Endothelial cell of umbilical vein (primary cell): Measurements from ENCODE around the gene ELMO2. TPM values are rescaled to one million over a fixed set of nuclear protein-coding genes. Genes with fewer than 3 reads are reported as not detected.

Experiments used
- BruUV-seq: library from RNA; stranded (reverse); fragments of 400-500 nt; replicated peaks from 2 replicates; lab custom pipeline; 2021; lab: Mats Ljungman, UMichigan
- CTCF ChIA-PET: fragments of 300-600, 350-600 bp; sonication (Branson Sonifier 250); formaldehyde crosslinking; loops from one replicate; lab custom pipeline; 2021; ENCODE audit warnings: antibody characterized with exemption, inconsistent platforms; lab: Charles Lee
- POLR2A ChIA-PET: fragments of 300-600, 350-600 bp; sonication (Branson Sonifier 250); formaldehyde crosslinking; loops from one replicate; lab custom pipeline; 2021; ENCODE audit warnings: antibody characterized with exemption, inconsistent platforms; lab: Charles Lee
- DNase-seq: peaks from one replicate; pipeline ENCODE4 v3.0.0-alpha.2; 2011; ENCODE audit warnings: low read depth, low spot score
- FAIRE-seq: peaks from 2 replicates; lab custom pipeline; 2011; peaks lifted over from hg19 to GRCh38; lab: Jason Lieb, UNC
- H2AFZ ChIP-seq: 2 replicates; pipeline ENCODE4 v1.6.0; 2012; ENCODE audit warnings: low read depth, low read length, control low read depth, inconsistent platforms
- H3K27ac ChIP-seq: 2 replicates; pipeline ENCODE4 v1.5.1; 2011; ENCODE audit warnings: low read depth, mild to moderate bottlenecking, control low read depth, low read length, moderate library complexity; ENCODE audit not compliant: insufficient read depth
- H3K27me3 ChIP-seq, 2 experiments: 2 replicates each; pipeline versions ENCODE4 v1.6.0 to v1.6.1; 2011; ENCODE audit warnings: low read length in 2 of 2, mixed read lengths in 1 of 2; ENCODE audit not compliant: control insufficient read depth in 2 of 2, insufficient read depth in 2 of 2
- H3K36me3 ChIP-seq, 2 experiments: 2 replicates in 1 of 2; 3 replicates in 1 of 2; pipeline ENCODE4 v1.5.1; 2011; ENCODE audit warnings: low read length in 2 of 2, mild to moderate bottlenecking in 1 of 2, moderate library complexity in 1 of 2; ENCODE audit not compliant: control insufficient read depth in 2 of 2, insufficient read depth in 2 of 2; ENCODE audit errors: extremely low read depth in 1 of 2
- H3K4me1 ChIP-seq: 3 replicates; pipeline ENCODE4 v1.5.1; 2011; ENCODE audit warnings: mild to moderate bottlenecking, low read length; ENCODE audit not compliant: control insufficient read depth, insufficient read depth; ENCODE audit errors: extremely low read depth
- H3K4me2 ChIP-seq: 2 replicates; pipeline ENCODE4 v1.6.1; 2011; ENCODE audit warnings: low read length, control low read depth, mixed read lengths; ENCODE audit not compliant: insufficient read depth
- H3K4me3 ChIP-seq, 3 experiments: fragments of 200-600 bp in 1 of 3; sonication (generic), shearing (Covaris generic) in 1 of 3; replicated peaks in 1 of 3; 2 replicates each; pipeline ENCODE4 v1.5.1; 2011 to 2016; ENCODE audit warnings: control low read depth in 3 of 3, low read length in 3 of 3, mild to moderate bottlenecking in 2 of 3, inconsistent platforms in 1 of 3, low read depth in 1 of 3, moderate library complexity in 1 of 3; ENCODE audit not compliant: insufficient read depth in 1 of 3
- H3K79me2 ChIP-seq: 2 replicates; pipeline ENCODE4 v1.6.0; 2012; ENCODE audit warnings: low read length, inconsistent platforms; ENCODE audit not compliant: control insufficient read depth, insufficient read depth
- H3K9ac ChIP-seq: replicated peaks from 2 replicates; pipeline ENCODE3; 2011; ENCODE audit warnings: low read length, control low read depth; ENCODE audit not compliant: insufficient read depth; ENCODE audit errors: extremely low read depth
- H3K9me1 ChIP-seq: replicated peaks from 3 replicates; pipeline ENCODE4 v1.6.0; 2011; ENCODE audit warnings: mild to moderate bottlenecking, low read length; ENCODE audit not compliant: control insufficient read depth, insufficient read depth; ENCODE audit errors: extremely low read depth
- H3K9me3 ChIP-seq: replicated peaks from 2 replicates; pipeline ENCODE4 v1.5.1; 2012; ENCODE audit warnings: low read length, inconsistent platforms; ENCODE audit not compliant: control insufficient read depth, insufficient read depth
- H4K20me1 ChIP-seq: replicated peaks from 2 replicates; pipeline ENCODE3; 2011; ENCODE audit warnings: mild to moderate bottlenecking, low read length; ENCODE audit not compliant: control insufficient read depth, insufficient read depth; ENCODE audit errors: extremely low read depth
- FOS ChIP-seq: IDR thresholded peaks from 2 replicates; pipeline ENCODE4 v1.6.1; 2011; ENCODE audit warnings: mild to moderate bottlenecking, low read length, moderate library complexity, borderline replicate concordance; ENCODE audit not compliant: insufficient read depth
- JUN ChIP-seq: IDR thresholded peaks from 2 replicates; pipeline ENCODE4 v1.6.1; 2011; ENCODE audit warnings: borderline replicate concordance, low read depth; ENCODE audit not compliant: insufficient read length, insufficient read depth
- POLR2AphosphoS5 ChIP-seq: IDR thresholded peaks from 2 replicates; pipeline ENCODE4 v1.6.1; 2012; ENCODE audit warnings: low read depth, mild to moderate bottlenecking, control low read depth, low read length, moderate library complexity; ENCODE audit not compliant: insufficient read depth
- dilution Hi-C: fragments of 300-500 bp; cut with MboI; formaldehyde crosslinking; loops from one replicate; pipeline ENCODE4 v1.15.0; 2019; ENCODE audit warnings: low sequenced_read_pairs; ENCODE audit not compliant: extremely low pct_ligation_motif_present
- intact Hi-C: fragments of 100-400 bp; cut with micrococcal nuclease; formaldehyde crosslinking; loops from one replicate; pipeline ENCODE4 v1.10.0; 2022
- polyA plus RNA-seq, 4 experiments: library from polyadenylated mRNA; depleted of rRNA in 3 of 4; stranded (reverse) in 3 of 4; unstranded in 1 of 4; fragments of >200 nt; gene quantifications; 2 replicates each; pipeline versions ENCODE4 v1.2.1 to v1.2.3, GENCODE V29; 2011 to 2012; ENCODE audit warnings: missing spikeins in 1 of 4
- total RNA-seq: library from RNA; stranded (reverse); gene quantifications from 2 replicates; pipeline ENCODE4 v1.2.3, GENCODE V29; 2021
- TF ChIP-seq, protein P1 (sequence below), 2 donors: IDR thresholded peaks; 1 replicate in 1 of 2; 2 replicates in 1 of 2; pipeline ENCODE4 v1.5.1; 2011; ENCODE audit warnings: low read length in 2 of 2, mild to moderate bottlenecking in 2 of 2, moderate library complexity in 2 of 2, control low read depth in 1 of 2, inconsistent platforms in 1 of 2, low read depth in 1 of 2; ENCODE audit not compliant: insufficient read depth in 1 of 2; ENCODE audit errors: extremely low read depth in 1 of 2
- TF ChIP-seq, protein P2 (sequence below): IDR thresholded peaks from 2 replicates; pipeline ENCODE4 v1.6.1; 2011; ENCODE audit not compliant: insufficient read depth, insufficient read length

ELMO2 gene
- total and polyA plus RNA-seq, 2 donors (not counting 3 experiments of a cell fraction or from before 2014, with no cell fraction given): 35.1 to 43.5 TPM

DNA sequence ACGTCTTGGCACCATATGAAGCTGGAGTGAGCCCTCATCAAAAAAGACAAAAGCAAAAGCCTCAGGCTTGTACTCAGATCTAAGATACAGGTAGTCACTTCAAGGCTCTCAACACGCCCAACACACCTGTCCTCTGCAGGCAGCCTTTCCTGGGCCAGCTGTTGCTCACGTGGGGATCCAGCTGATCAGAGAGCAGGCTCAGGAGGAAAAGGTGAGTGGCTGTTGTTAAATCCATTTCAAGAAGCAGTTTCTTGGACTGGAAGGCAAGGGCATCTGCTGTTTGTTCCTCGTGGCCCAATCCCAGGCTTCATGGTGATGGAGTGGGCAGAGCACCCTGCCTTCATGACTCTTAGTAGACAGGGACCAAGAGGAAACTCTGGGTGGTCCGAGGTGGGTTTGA is 39.6 kb downstream of the ELMO2 start:
- no peak overlapping the region for H3K9ac ChIP-seq
- BruUV-seq: no TSS peak
- dilution Hi-C loops (no loop called here), intact Hi-C loops (loop anchor here (10.0 kb wide), 1 partner anchor 552 kb away; the partner anchor contains the start of gene UBE2C)
- no peak overlapping the region for H2AFZ ChIP-seq
- H3K4me3 ChIP-seq: no peak overlapping the region
- no peaks in the 10 kb centered on the region for H3K9me3 ChIP-seq
- FAIRE-seq: no peak
- TF ChIP-seq, protein P1, sequence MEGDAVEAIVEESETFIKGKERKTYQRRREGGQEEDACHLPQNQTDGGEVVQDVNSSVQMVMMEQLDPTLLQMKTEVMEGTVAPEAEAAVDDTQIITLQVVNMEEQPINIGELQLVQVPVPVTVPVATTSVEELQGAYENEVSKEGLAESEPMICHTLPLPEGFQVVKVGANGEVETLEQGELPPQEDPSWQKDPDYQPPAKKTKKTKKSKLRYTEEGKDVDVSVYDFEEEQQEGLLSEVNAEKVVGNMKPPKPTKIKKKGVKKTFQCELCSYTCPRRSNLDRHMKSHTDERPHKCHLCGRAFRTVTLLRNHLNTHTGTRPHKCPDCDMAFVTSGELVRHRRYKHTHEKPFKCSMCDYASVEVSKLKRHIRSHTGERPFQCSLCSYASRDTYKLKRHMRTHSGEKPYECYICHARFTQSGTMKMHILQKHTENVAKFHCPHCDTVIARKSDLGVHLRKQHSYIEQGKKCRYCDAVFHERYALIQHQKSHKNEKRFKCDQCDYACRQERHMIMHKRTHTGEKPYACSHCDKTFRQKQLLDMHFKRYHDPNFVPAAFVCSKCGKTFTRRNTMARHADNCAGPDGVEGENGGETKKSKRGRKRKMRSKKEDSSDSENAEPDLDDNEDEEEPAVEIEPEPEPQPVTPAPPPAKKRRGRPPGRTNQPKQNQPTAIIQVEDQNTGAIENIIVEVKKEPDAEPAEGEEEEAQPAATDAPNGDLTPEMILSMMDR (IDR thresholded peaks at IDR 0.05; ENCODE audit: extremely low read depth in 1 of 2, insufficient read depth in 1 of 2, low read depth in 1 of 2, low read length in 2 of 2): no peak
- H3K27me3 ChIP-seq: no peaks in the 10 kb centered on the region
- peaks cover 17% of the 10 kb centered on the region for H3K79me2 ChIP-seq
- no peak overlapping the region for H3K4me2 ChIP-seq
- ChIA-PET CTCF (no interaction called here), POLR2A (no interaction called here)
- H3K4me1 ChIP-seq: peaks cover 8% of the 10 kb centered on the region
- H3K27ac ChIP-seq: no peak overlapping the region
- H3K9me1 ChIP-seq: no peaks in the 10 kb centered on the region
- H3K36me3 ChIP-seq: peaks cover 8 to 40% of the 10 kb centered on the region in 2 experiments
- no peak for DNase-seq
- no peaks in the 10 kb centered on the region for H4K20me1 ChIP-seq

DNA sequence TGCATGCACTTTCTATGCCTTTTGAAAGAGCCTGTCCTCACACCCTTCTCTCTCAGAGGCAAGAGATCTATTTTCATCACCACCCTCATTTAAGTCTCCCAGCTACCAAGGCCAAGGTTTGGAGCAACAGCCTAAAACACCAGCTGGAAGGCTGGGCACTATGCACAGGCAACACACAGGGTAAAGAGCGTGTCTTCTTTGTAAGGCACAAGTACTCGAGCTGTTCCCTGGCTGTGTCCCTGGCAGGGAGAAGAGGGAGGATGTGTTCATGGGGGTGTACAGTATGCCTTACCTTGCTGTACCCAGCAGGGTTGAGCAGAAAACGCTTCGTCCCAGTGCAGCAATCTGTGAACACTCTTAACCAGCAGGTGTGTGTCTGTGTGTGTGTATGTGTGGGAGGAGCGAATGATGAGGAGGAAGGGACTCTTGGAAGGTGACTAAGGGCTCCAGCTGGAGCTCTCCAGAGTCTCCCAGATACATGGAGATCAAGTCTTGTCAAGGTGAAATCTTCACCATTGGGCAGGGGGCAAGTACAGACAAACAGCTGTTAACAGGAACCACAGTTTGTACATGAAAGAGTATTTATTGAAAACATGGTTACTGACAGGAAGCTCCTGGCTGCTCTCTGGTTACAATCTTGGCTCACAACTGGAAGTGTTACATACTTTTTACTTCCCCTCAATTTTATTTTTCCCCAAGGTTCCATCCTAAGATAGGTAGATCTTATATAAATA is 40.8 kb downstream of the ELMO2 start:
- no peaks in the 10 kb centered on the region for H3K9me1 ChIP-seq
- H3K4me2 ChIP-seq: no peak overlapping the region
- no peak overlapping the region for H3K27ac ChIP-seq
- ChIA-PET CTCF (interaction anchor here (2.3 kb wide), 1 partner anchor 237 kb away, joined by 5 read pairs; no protein-coding TSS in a partner anchor), POLR2A (interaction anchor here (2.5 kb wide), 1 partner anchor 41 kb away, joined by 9 read pairs; the partner anchor contains the start of gene ELMO2)
- FAIRE-seq: no peak
- intact Hi-C loops (loop anchor here (10.0 kb wide), 1 partner anchor 551 kb away; the partner anchor contains the start of gene UBE2C), dilution Hi-C loops (no loop called here)
- no peak for DNase-seq
- H3K9me3 ChIP-seq: no peaks in the 10 kb centered on the region
- no peak overlapping the region for H3K4me3 ChIP-seq
- H3K36me3 ChIP-seq: peaks cover 7 to 32% of the 10 kb centered on the region in 2 experiments
- H4K20me1 ChIP-seq: no peaks in the 10 kb centered on the region
- BruUV-seq: no TSS peak
- H3K79me2 ChIP-seq: peaks cover 23% of the 10 kb centered on the region
- TF ChIP-seq, protein P2, sequence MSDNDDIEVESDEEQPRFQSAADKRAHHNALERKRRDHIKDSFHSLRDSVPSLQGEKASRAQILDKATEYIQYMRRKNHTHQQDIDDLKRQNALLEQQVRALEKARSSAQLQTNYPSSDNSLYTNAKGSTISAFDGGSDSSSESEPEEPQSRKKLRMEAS: no peak
- TF ChIP-seq JUN (no peak), POLR2AphosphoS5 (no peak), FOS (no peak)
- TF ChIP-seq, protein P1 (IDR thresholded peaks at IDR 0.05; ENCODE audit: extremely low read depth in 1 of 2, insufficient read depth in 1 of 2, low read depth in 1 of 2, low read length in 2 of 2): no peak
- peaks cover 8% of the 10 kb centered on the region for H3K4me1 ChIP-seq
- no peak overlapping the region for H2AFZ ChIP-seq
- no peak overlapping the region for H3K9ac ChIP-seq
- H3K27me3 ChIP-seq: no peaks in the 10 kb centered on the region
